Ishikawa (cell line): ENCODE measurements around the gene SF1.

Experiments
- CEBPB ChIP-seq: IDR thresholded peaks from 2 replicates; pipeline ENCODE4 v1.6.1; 2012
- CREB1 ChIP-seq: IDR thresholded peaks from 2 replicates; pipeline ENCODE4 v1.6.1; 2012; ENCODE audit warnings: low read depth
- EGR1 ChIP-seq: IDR thresholded peaks from 2 replicates; pipeline ENCODE4 v1.6.1; 2012
- EP300 ChIP-seq: IDR thresholded peaks from 2 replicates; pipeline ENCODE4 v1.6.1; 2012; ENCODE audit warnings: borderline replicate concordance
- FOXM1 ChIP-seq: IDR thresholded peaks from 2 replicates; pipeline ENCODE4 v1.6.1; 2012; ENCODE audit warnings: low read depth, borderline replicate concordance
- NFIC ChIP-seq: IDR thresholded peaks from 2 replicates; pipeline ENCODE4 v1.6.1; 2012
- RAD21 ChIP-seq: IDR thresholded peaks from 2 replicates; pipeline ENCODE4 v1.6.1; 2012; ENCODE audit warnings: low read depth
- REST ChIP-seq: IDR thresholded peaks from 2 replicates; pipeline ENCODE4 v1.6.1; 2012; ENCODE audit warnings: low read depth, mild to moderate bottlenecking
- TAF1 ChIP-seq: IDR thresholded peaks from 2 replicates; pipeline ENCODE4 v1.6.1; 2012; ENCODE audit warnings: low read depth, mild to moderate bottlenecking
- TCF12 ChIP-seq: IDR thresholded peaks from 2 replicates; pipeline ENCODE4 v1.6.1; 2012; ENCODE audit warnings: low read depth
- TEAD4 ChIP-seq: IDR thresholded peaks from 2 replicates; pipeline ENCODE4 v1.6.1; 2012
- YY1 ChIP-seq: IDR thresholded peaks from 2 replicates; pipeline ENCODE4 v1.6.1; 2012; ENCODE audit warnings: low read depth
- ZBTB7A ChIP-seq: IDR thresholded peaks from 2 replicates; pipeline ENCODE4 v1.6.1; 2012; ENCODE audit warnings: low read depth
- TF ChIP-seq, protein P1 (sequence below): IDR thresholded peaks from 2 replicates; pipeline ENCODE4 v1.6.1; 2012
- TF ChIP-seq, protein P2 (sequence below): IDR thresholded peaks from 2 replicates; pipeline ENCODE4 v1.6.1; 2012

The SF1 gene

GRCh38 chr11:64800303-64801157 lies 22.2 kb upstream of the SF1 start:
- TF ChIP-seq ZBTB7A = peak; percentile 39; the same call in 1 of the 2 replicates
- no peak for TF ChIP-seq EP300
- TF ChIP-seq, protein P1, sequence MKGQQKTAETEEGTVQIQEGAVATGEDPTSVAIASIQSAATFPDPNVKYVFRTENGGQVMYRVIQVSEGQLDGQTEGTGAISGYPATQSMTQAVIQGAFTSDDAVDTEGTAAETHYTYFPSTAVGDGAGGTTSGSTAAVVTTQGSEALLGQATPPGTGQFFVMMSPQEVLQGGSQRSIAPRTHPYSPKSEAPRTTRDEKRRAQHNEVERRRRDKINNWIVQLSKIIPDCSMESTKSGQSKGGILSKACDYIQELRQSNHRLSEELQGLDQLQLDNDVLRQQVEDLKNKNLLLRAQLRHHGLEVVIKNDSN = no peak
- TF ChIP-seq, protein P2, sequence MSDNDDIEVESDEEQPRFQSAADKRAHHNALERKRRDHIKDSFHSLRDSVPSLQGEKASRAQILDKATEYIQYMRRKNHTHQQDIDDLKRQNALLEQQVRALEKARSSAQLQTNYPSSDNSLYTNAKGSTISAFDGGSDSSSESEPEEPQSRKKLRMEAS = no peak
- TF ChIP-seq CEBPB = no peak

GRCh38 chr11:64799623-64800302 lies 21.4 kb upstream of the SF1 start:
- peak; percentile 61 for TF ChIP-seq NFIC
- TF ChIP-seq EP300 = no peak

- TF ChIP-seq, protein P1 = no peak
- TF ChIP-seq RAD21 (no peak), TEAD4 (no peak), YY1 (no peak), CREB1 (no peak), TAF1 (no peak), NFIC (no peak), EP300 (no peak), EGR1 (no peak), TCF12 (no peak), CEBPB (no peak), REST (no peak), FOXM1 (no peak), ZBTB7A (no peak)
- TF ChIP-seq, protein P2 = no peak
Observed at GRCh38 chr11:64799256-64799622, 20.9 kb upstream of the SF1 start.

DNA sequence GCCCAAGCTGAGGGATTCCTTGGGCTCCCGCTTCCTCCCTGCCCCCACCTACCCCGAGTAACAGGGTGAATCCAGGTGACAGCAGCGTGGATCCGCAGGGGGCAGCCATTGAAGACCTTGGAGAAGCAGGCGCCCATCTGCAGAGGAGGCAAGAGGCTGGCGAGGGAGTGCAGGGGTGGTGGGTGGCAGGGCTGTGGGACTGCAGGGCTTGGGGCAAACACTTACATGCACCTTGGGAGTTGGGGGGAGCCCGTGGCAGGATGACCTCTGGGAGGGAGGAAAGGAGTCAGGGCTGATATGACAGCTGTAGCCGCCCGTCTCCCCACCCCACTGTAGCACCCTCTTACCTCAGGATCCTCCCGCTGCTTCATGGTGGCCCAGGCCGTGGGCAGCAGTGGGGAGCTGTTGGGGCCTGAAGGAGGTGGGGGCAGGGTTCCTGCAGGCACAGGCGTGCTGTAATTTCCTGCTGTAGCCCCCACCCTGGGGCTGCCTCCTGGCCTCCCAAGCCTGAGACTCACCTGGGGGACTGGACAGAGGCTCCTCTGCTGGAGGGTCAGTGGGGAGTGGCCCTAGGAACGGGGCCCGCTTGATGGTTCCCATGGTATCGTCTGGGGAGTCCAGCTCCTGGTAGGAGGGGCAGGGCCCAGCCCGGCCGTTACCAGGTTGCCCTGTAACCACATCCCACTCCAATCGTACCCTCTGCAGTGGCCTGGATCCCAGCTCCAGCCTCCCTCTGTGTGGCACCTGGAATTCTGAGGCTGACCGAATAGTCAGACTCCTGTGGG lies 18.6 kb upstream of the SF1 start:
- TF ChIP-seq, protein P2 = no peak
- TF ChIP-seq YY1 (no peak), REST (no peak), CREB1 (no peak), NFIC (no peak), TEAD4 (no peak)
- TF ChIP-seq, protein P1 = no peak

GRCh38 chr11:64796047-64796756 lies 17.9 kb upstream of the SF1 start:
- TF ChIP-seq ZBTB7A = no peak
- TF ChIP-seq REST = no peak
- no peak for TF ChIP-seq CREB1
- TF ChIP-seq EGR1 = no peak
- TF ChIP-seq YY1 = no peak
- TF ChIP-seq CEBPB = no peak
- TF ChIP-seq NFIC = no peak
- TF ChIP-seq, protein P2 = no peak
- TF ChIP-seq, protein P1 = no peak
- TF ChIP-seq TCF12 = no peak
- TF ChIP-seq EP300 = no peak
- no peak for TF ChIP-seq TEAD4
- no peak for TF ChIP-seq FOXM1
- TF ChIP-seq TAF1 = no peak
- no peak for TF ChIP-seq RAD21
